Thyroid gland (tissue), 4 donors: ENCODE measurements around the gene CDH22. TPM values are rescaled to one million over a fixed set of nuclear protein-coding genes. Genes with fewer than 3 reads are reported as not detected.

Experiments used
- DNase-seq, 2 donors: peaks; one replicate each; pipeline ENCODE4 v3.0.0-alpha.2; 2019
- H3K27ac ChIP-seq, 3 donors: fragments of 200-600 bp; sonication (generic); 1 replicate in 2 of 3; 2 replicates in 1 of 3; pipeline ENCODE4 v1.5.1; 2016 to 2019; ENCODE audit warnings: mild to moderate bottlenecking in 1 of 3, moderate library complexity in 1 of 3
- H3K27me3 ChIP-seq: fragments of 200-600 bp; sonication (generic); one replicate; pipeline ENCODE4 v1.5.1; 2019
- H3K36me3 ChIP-seq, 2 donors: fragments of 200-600 bp; sonication (generic); one replicate each; pipeline ENCODE4 v1.5.1; 2016 to 2019
- H3K4me1 ChIP-seq, 2 donors: fragments of 200-600 bp; sonication (generic); one replicate each; pipeline ENCODE4 v1.5.1; 2017 to 2019
- H3K4me3 ChIP-seq, 3 donors: fragments of 200-600 bp; sonication (generic); replicated peaks in 1 of 3; 1 replicate in 2 of 3; 2 replicates in 1 of 3; pipeline ENCODE4 v1.5.1; 2016; ENCODE audit warnings: mild to moderate bottlenecking in 1 of 3
- H3K9me3 ChIP-seq: fragments of 200-600 bp; sonication (generic); one replicate; pipeline ENCODE4 v1.5.1; 2017
- POLR2A ChIP-seq, 2 donors: fragments of 450-650 bp; IDR thresholded peaks; one replicate each; pipeline ENCODE4 v1.6.1; 2017; ENCODE audit warnings: antibody characterized with exemption in 2 of 2, mild to moderate bottlenecking in 2 of 2, moderate library complexity in 1 of 2
- WGBS, 2 donors: methylation state at CpG; one replicate each; pipeline ENCODE4 v1.1.5; 2017; 5-methylcytosine and 5-hydroxymethylcytosine counted together
- intact Hi-C: fragments of 100-400 bp; cut with DNase I; formaldehyde crosslinking; loops from one replicate; pipeline ENCODE4 v1.15.1; 2023
- total RNA-seq, 4 donors: library from RNA; depleted of rRNA; stranded (reverse); fragments of >200 nt; gene quantifications; one replicate each; pipeline ENCODE4 v1.2.3, GENCODE V29; 2016
- TF ChIP-seq, protein P1 (sequence below), 6 experiments: fragments of 200-600 bp in 3 of 6; fragments of 450-650 bp in 3 of 6; sonication (generic) in 3 of 6; IDR thresholded peaks; one replicate each; pipeline ENCODE4 v1.5.1; 2016 to 2019; ENCODE audit warnings: antibody characterized with exemption in 6 of 6, mild to moderate bottlenecking in 2 of 6, inconsistent platforms in 1 of 6, moderate library complexity in 1 of 6

Gene CDH22
- total RNA-seq, 4 donors from 2014 or later, result 0.38 to 3.0 (median 1.2) TPM

DNA sequence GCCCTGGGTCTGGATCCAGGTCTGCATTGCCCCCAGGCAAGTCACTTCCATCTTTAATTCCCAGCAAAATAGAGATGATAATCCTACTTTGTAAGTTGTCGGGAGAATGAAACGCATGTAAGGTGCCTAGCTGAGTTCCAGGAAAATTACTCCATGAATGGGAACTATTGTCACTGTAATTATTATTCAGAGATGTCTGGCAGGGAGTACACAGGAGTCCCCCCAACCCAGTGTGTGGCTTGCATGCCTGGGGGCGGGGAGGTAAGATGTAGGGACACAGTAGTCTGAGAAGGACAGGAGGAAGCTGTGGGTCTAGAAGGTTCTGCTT is 104.8 kb downstream of the CDH22 start:
- TF ChIP-seq, protein P1, sequence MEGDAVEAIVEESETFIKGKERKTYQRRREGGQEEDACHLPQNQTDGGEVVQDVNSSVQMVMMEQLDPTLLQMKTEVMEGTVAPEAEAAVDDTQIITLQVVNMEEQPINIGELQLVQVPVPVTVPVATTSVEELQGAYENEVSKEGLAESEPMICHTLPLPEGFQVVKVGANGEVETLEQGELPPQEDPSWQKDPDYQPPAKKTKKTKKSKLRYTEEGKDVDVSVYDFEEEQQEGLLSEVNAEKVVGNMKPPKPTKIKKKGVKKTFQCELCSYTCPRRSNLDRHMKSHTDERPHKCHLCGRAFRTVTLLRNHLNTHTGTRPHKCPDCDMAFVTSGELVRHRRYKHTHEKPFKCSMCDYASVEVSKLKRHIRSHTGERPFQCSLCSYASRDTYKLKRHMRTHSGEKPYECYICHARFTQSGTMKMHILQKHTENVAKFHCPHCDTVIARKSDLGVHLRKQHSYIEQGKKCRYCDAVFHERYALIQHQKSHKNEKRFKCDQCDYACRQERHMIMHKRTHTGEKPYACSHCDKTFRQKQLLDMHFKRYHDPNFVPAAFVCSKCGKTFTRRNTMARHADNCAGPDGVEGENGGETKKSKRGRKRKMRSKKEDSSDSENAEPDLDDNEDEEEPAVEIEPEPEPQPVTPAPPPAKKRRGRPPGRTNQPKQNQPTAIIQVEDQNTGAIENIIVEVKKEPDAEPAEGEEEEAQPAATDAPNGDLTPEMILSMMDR (IDR thresholded peaks at IDR 0.05), result no peak
- TF ChIP-seq POLR2A (IDR thresholded peaks at IDR 0.05), result no peak
- no peak for DNase-seq
- H3K4me1 ChIP-seq, result peaks cover 0 to 4% of the 10 kb centered on the region in 2 donors
- H3K27ac ChIP-seq, result no peak overlapping the region
- no peaks in the 10 kb centered on the region for H3K36me3 ChIP-seq
- intact Hi-C loops, result no loop called here
- 78 to 86% methylated on average over 3 of the region's 3 CpGs for WGBS, 2 donors
- no peaks in the 10 kb centered on the region for H3K27me3 ChIP-seq
- H3K4me3 ChIP-seq, result no peak overlapping the region
- no peaks in the 10 kb centered on the region for H3K9me3 ChIP-seq

DNA sequence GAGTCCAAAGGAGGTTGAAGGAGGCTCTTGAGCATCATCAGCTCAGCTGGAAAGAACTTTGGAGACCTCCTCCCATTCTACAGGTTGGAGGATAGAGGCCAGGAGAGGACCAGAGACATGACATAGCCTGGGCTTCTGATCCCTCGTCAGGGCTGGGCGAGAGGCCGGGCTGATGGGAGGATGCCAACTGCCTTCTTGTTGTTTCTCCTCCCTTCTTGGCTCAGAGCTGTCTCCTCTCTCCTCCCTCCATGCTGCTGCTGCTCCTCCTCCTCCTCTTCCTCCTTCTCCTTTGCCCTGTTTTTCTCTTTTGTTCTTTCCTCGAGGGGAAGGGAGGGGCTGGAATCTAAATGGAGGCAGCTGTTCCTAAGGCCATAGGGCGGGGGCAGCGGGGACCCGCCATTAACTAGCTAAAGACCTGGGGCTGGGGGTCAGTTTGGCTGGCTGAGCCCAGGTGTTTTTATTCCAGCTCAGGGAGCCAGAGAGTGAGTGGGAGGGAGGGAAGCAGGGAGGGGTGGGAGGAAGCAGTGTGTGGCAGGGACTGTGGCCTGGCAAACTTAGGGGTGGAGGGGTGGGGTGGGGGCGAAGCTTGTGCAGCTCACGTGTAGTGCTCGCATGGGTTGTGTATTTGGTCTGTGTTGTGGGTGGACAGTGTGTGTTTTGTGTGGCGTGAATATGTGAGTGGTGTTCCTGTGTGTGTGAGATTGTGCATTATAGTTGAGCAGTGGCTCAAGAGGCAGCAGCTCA is 105.4 kb downstream of the CDH22 start:
- TF ChIP-seq, protein P1 (IDR thresholded peaks at IDR 0.05), result no peak
- no peak for TF ChIP-seq POLR2A (IDR thresholded peaks at IDR 0.05)
- no peak overlapping the region for H3K27ac ChIP-seq
- H3K4me1 ChIP-seq, result peaks cover 0 to 4% of the 10 kb centered on the region in 2 donors
- DNase-seq, result peak; percentile 38 to 41
- WGBS, 2 donors, result 26 to 30% methylated on average over 11 of the region's 11 CpGs
- intact Hi-C loops, result no loop called here
- no peaks in the 10 kb centered on the region for H3K36me3 ChIP-seq
- H3K9me3 ChIP-seq, result no peaks in the 10 kb centered on the region
- no peak overlapping the region for H3K4me3 ChIP-seq
- H3K27me3 ChIP-seq, result no peaks in the 10 kb centered on the region

DNA sequence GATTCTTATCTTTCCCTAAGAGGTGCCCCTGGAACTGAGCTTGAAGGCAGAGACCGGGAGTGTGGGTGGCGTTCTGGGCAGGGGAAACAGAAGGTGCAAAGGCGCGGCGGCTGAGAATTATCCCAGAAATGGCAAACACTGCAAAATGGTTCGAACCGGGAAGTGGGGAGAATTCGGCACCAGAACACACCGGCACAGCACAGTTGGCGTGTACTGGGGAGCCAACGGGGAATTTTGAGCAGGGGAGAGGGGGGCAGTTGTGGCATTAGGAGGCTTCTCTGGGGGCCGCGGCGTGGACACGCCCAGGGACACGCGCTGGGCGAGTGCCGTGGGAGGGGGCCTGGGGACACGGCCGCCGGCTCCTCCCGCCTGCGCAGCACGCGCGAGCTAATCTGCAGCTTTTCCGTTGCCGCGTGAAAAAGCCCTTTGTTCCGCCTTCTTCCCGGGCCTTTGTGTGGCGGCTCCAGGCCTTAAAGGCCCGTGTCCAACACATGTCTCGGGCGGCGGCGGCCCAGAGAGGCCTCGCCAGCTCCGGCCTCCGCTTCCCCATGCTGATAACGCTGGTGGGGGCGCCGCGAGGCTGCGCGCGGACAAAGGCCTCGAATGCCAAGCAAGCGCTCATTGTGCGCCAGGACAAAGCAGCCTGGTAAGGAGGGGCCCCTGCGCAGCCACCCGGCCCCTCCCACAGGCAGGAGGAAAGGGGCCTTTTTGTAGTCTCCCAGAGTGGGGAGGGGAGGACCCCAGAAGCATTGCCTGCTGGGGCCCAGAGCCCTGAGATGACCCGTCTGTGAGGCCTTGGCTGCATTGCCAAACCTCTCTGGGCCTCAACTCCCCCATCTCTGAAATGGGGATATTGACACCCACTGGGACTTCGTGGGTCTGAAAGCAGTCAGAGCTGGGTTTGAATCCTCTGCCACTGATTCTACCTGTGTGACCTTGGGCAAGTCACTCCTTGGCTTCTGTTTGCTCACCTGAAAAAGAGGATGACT is 107.4 kb downstream of the CDH22 start:
- Histone ChIP-seq H3K9me3 (no peaks in the 10 kb centered on the region), H3K27ac (no peak overlapping the region), H3K27me3 (no peaks in the 10 kb centered on the region), H3K36me3 (no peaks in the 10 kb centered on the region), H3K4me3 (no peak overlapping the region), H3K4me1 (peaks cover 0 to 4% of the 10 kb centered on the region in 2 donors)
- no peak for DNase-seq
- TF ChIP-seq, protein P1 (IDR thresholded peaks at IDR 0.05), result no peak
- TF ChIP-seq POLR2A (IDR thresholded peaks at IDR 0.05), result no peak
- 54 to 58% methylated on average over 18 to 36 of the region's 55 CpGs for WGBS, 2 donors
- intact Hi-C loops, result no loop called here

DNA sequence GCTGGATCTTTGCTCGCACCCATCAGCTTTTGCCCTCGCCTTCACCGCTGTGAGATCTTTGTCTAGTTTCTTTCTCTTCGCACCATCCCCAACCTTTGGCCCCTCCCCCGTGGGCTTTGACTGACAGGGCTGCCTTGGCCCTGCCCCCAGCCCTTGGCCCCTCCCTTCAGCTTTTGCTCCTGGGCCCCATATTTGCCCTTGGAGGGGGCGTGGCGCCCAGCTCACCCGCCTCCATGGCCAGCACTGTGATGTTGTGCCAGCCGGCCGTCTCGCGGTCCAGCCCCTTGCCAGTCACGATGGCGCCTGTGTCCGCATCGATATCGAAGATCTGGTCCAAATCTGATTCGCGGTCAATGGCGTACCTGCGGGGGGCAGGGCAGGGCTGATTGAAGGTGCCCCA is 109.1 kb downstream of the CDH22 start:
- intact Hi-C loops, result no loop called here
- WGBS, 2 donors, result 18 to 29% methylated on average over 7 to 21 of the region's 21 CpGs
- no peak overlapping the region for H3K27ac ChIP-seq
- H3K4me3 ChIP-seq, result no peak overlapping the region
- TF ChIP-seq POLR2A (IDR thresholded peaks at IDR 0.05), result no peak
- TF ChIP-seq, protein P1 (IDR thresholded peaks at IDR 0.05), result no peak
- peaks cover 0 to 4% of the 10 kb centered on the region in 2 donors for H3K4me1 ChIP-seq
- no peaks in the 10 kb centered on the region for H3K36me3 ChIP-seq
- H3K27me3 ChIP-seq, result no peaks in the 10 kb centered on the region
- no peaks in the 10 kb centered on the region for H3K9me3 ChIP-seq
- DNase-seq, result no peak

DNA sequence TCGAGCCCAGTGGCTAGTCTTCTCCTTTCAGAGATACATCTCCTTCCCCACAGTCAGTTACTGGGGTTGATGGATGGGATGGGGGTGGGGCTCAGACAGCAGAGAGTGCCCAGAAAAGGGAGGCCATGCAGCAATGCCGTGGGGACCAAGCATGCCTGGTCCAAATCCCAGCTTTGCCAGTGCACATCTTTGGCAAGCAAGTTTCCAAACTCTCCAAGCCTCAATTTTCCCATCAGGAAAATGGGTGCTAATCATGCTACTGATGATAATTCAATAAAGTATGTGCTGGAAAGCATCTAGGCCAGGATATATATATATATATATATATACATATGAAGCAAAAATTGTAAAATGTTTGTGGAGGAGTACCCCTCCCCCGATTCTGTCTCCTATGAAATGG is 111.3 kb downstream of the CDH22 start:
- no peak overlapping the region for H3K27ac ChIP-seq
- H3K36me3 ChIP-seq, result no peaks in the 10 kb centered on the region
- H3K4me1 ChIP-seq, result no peaks in the 10 kb centered on the region
- no peaks in the 10 kb centered on the region for H3K9me3 ChIP-seq
- no peak overlapping the region for H3K4me3 ChIP-seq
- intact Hi-C loops, result no loop called here
- WGBS, 2 donors, result 66 to 71% methylated on average over 3 of the region's 3 CpGs
- no peaks in the 10 kb centered on the region for H3K27me3 ChIP-seq
- TF ChIP-seq POLR2A (IDR thresholded peaks at IDR 0.05), result no peak
- TF ChIP-seq, protein P1 (IDR thresholded peaks at IDR 0.05), result no peak
- DNase-seq, result no peak
